Left lobe of liver (tissue), 2 donors: ENCODE measurements around the gene AFF3. TPM values are rescaled to one million over a fixed set of nuclear protein-coding genes. Genes with fewer than 3 reads are reported as not detected.
A peak's percentile ranks its signal among the peaks of the same experiment; 100 is the strongest.
"Not testable (repeated sequence)": the region's sequence is repeated elsewhere in the genome, so short reads cannot be mapped to it uniquely, and the experiment has no call there.

Source experiments
- ATAC-seq: fragments of 200-7000 bp; cut with Tn5 transposase; one replicate; pipeline ENCODE4 v1.9.1; 2020; ENCODE audit warnings: mild to moderate bottlenecking, moderate library complexity
- DNase-seq: peaks from one replicate; pipeline ENCODE4 v3.0.0-alpha.2; 2020; ENCODE audit warnings: low spot score
- total RNA-seq: library from RNA; stranded (reverse); gene quantifications from one replicate; pipeline ENCODE4 v1.2.1, GENCODE V29; 2021
- donor health status: DM: no; HTN: no; CAD: no; lungs with moderate emphysema.
- donor health status: DM: no; HTN: yes; CAD: no.

AFF3 gene
- total RNA-seq, 1 donor from 2014 or later: 2.3 TPM

DNA sequence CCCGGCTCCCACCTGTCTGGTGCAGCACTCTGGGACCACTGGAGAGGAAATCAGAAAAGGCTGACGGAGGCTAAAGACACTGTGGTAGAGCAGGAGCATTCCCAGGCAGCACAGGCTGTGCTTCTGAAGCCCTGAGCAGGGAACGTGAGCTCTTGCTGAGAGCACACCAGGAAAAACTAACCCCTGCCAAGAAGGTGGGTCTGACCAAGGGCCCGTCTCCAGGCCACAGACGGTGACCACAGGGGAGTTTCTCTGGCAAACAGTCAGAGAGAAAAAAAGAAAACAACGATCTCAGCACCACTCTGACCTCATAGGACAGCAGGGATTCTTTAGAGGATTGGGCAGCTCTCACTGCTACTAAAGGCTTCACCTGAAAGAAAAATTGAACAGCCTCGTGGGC is 201.4 kb downstream of the AFF3 start:
- ATAC-seq: peak; percentile 90
- peak; percentile 72 for DNase-seq

DNA sequence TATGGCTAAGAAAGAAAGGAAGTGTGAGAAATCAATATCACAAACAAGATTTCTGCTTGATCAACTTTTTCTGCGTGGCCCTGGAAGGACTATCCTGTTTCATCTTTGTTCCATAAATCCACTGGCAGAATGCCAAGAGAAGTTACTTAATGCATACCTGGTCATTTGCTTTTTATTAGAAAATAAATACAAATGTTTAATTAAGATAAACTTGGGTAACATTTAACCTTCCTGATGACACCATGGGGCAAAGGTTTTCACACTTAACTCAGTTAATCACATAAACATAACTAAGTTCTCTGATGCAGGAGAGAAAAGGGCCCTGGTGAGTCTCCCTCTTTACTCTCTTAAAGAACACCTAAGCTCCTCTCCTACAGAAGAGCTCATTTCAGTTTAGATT is 203.3 kb downstream of the AFF3 start:
- DNase-seq (no peak), ATAC-seq (peak; percentile 59)

DNA sequence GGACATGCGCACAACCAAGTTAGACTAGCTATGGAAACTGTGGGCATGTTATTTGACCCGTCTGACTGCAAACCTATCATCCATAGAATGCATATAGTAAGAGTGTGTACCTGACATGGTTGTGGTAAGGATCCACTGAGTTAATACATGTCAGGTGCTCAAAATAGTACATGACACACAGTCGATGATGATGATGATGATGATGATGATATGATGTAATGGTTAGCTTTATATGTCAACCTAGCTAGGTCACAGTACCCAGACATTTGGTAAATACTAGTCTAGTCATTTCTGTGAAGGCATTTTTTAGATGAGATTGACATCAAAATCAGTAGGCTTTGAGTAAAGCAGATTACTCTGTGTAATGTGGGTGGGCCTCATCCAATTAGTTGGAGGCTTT is 204.1 kb downstream of the AFF3 start:
- DNase-seq: no peak
- no peak for ATAC-seq

GRCh38 chr2:99936065-99936464 is 206.3 kb downstream of the AFF3 start:
- ATAC-seq (no peak), DNase-seq (no peak)

DNA sequence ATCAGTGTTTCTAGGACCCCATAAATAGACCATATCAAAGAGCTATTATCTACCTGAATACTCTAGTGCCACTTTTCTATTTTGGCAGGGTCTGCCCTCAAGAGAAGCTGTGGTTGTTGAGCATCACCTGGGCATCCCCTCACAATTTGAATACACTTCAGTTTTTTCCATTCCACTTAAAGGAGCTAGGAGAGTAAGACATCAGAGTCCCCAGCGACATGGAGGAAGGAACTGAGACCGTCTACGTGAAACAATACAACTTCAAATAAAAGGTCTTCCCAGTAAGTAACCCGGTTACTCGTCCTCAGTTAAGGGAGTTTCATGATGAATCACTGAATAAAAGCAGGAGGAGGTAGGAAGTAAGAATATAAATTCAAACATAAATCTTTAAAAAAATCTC is 206.7 kb downstream of the AFF3 start:
- ATAC-seq (no peak), DNase-seq (no peak)

- ATAC-seq (no peak), DNase-seq (no peak)
Observed at GRCh38 chr2:99933894-99934650, 208.3 kb downstream of the AFF3 start.

- DNase-seq, ATAC-seq: not testable (repeated sequence)
Observed at GRCh38 chr2:99933491-99933890, 208.9 kb downstream of the AFF3 start.

- no peak for ATAC-seq
- no peak for DNase-seq
Observed at GRCh38 chr2:99928470-99929053, 213.8 kb downstream of the AFF3 start.

DNA sequence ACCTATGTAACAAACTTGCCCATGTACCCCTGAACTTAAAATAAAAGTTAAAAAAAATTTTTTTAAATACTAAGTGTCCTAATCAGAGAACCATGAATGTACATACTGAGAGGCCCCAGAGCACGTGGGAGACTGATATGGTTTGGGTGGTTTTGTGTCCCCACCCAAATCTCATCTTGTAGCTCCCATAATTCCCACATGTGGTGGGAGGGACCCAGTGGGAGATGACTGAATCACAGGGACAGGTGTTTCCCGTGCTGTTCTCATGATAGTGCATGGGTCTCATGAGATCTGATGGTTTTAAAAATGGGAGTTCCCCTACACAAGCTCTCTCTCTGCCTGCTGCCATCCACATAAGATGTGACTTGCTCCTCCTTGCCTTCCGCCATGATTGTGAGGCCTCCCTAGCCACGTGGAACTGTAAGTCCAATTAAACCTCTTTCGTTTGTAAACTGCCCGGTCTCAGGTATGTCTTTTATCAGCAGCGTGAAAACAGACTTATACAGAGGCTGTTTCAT is 214.6 kb downstream of the AFF3 start:
- ATAC-seq: not testable (repeated sequence)

GRCh38 chr2:99926986-99927385 is 215.4 kb downstream of the AFF3 start:
- ATAC-seq: no peak

More for the DNA sequence above, 214.6 kb downstream of the AFF3 start:
- not testable (repeated sequence) for DNase-seq

GRCh38 chr2:99925960-99926359 is 216.4 kb downstream of the AFF3 start:
- no peak for ATAC-seq
- DNase-seq: no peak

More at GRCh38 chr2:99926986-99927385, 215.4 kb downstream of the AFF3 start:
- no peak for DNase-seq

GRCh38 chr2:99922664-99923063 is 219.7 kb downstream of the AFF3 start:
- no peak for ATAC-seq

DNA sequence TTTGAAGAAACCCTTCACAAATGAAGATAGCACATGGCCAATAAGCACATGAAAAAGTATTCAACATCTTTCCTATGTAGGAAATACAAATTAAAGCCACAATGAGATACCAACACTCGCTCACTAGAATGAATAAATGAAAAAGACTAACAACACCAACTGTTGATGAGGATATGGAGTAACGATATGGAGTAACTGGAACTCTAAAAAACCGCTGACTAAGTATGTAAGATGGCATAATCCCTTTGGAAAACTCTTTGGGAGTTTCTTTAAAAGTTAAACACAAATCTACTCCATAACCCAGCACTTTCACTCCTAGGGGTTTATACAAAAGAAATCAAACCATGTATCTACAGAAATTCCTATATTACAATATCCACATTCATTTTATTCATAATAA is 220.5 kb downstream of the AFF3 start:
- DNase-seq (no peak), ATAC-seq (no peak)

More at GRCh38 chr2:99922664-99923063, 219.7 kb downstream of the AFF3 start:
- no peak for DNase-seq

DNA sequence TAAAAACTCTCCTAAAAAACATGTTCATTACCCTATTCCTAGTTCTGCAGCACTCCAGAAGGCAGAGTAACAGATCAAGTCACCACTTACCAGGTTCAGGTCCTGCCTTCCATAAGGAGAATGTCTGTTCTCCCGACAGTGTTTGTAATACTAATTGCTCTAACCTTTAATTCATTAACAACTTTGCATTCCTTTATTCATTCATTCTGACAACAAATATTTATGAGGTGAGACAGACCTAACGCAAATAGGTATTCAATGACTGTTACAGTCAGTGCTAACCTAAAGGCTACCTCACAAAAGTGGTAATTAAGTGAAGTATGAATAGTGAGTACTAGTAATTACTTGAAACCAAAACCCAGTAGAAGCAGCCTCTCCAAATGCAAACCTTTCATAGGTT is 224.0 kb downstream of the AFF3 start:
- ATAC-seq (no peak), DNase-seq (no peak)

- ATAC-seq (peak; percentile 23), DNase-seq (no peak)
Observed at GRCh38 chr2:99915108-99915675, 227.2 kb downstream of the AFF3 start.

GRCh38 chr2:99911736-99912135 is 230.7 kb downstream of the AFF3 start:
- no peak for ATAC-seq
- no peak for DNase-seq

DNA sequence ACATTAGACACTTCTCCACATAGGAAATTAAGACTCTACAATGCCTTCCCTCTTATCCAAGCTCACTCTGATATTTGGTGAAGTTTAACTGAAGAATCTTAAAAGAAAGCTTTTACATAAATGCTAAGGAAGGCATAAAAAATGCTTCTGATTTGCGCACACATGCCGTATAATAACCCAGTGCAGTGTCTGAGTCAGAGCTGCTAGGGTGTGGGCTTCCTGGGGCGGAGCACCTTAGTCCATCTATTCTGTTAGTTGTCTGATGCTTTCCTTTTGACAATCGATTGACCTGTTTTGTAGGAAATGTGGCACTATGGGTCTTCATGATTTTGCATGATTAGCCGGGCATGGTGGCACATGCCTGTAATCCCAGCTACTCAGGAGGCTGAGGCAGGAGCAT is 231.5 kb downstream of the AFF3 start:
- ATAC-seq: no peak

DNA sequence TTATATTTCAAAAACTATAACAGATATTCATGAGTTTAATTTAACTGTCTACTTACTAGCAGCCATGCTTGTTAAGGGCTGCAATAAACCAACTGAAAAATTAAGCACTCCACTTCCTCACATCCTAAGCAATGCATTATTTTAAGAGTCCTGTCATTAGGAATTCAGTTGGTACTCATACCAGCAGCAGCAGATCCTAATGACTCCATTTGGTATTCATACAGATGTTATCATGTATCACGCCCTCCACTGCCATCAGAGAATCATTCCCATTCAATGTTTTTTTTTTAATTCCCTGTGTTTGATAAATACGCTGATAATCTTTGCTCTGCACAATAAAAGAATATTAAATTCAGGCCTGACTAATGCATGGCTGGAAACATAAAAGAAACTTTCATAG is 236.8 kb downstream of the AFF3 start:
- ATAC-seq: no peak
- no peak for DNase-seq

More for the DNA sequence above, 231.5 kb downstream of the AFF3 start:
- no peak for DNase-seq

DNA sequence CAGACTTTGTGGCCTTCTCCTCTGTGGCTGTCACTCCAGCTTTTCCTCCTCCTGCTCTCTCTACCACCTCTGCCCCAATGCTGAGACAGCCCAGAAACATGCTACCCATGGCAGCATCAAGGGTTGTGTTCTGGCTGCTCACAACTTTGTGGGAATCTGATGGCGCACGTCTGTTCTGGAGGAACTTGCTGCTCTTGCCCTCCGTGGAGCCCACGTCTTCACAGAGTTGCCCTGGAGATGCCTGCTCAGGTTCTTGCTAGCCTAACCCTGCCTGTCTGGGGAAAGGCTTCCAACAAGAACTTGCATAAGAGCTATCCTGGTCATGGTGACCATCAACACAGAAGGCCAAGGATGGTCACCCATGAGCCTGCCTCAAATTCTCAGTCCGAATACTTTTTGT is 237.4 kb downstream of the AFF3 start:
- ATAC-seq (no peak), DNase-seq (no peak)

DNA sequence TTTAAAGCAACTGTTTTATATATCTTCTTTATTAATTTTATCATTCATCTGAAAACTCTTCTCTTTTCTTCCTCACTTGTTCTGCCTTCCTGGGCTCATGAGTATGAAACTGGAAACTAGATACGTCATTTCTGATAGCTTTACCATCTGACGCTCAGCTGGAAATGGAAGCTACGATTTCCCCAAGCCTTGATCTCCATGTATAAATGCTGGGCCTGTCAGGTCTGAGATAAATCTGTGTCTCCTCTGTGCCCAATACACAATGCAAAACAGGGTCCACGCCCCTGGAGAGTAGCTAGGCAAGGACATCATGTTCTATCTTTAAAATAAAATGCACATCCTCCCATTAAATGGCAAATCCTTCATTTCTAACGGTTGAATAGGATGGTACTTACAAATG is 238.4 kb downstream of the AFF3 start:
- DNase-seq (no peak), ATAC-seq (no peak)

DNA sequence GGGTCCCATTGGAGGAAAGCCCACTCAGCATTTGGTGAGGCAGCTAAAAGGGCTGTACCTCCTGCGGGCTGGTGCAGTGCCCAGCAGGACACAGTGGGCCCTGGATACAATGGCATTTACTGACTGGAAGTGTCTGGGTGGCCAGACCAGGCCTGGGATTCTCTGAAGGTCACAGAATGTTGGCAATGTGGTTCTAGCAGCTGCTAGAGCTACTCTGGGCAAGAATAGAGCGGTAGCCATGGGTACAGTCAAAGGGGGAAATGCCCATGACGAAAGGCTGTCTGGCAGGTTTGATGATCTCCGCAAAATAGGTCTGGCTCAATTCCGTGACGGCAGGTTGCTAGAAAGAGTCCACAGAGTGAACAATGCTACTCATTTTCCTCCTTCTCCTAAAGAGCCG is 241.8 kb downstream of the AFF3 start:
- ATAC-seq: peak; percentile 27
- no peak for DNase-seq

DNA sequence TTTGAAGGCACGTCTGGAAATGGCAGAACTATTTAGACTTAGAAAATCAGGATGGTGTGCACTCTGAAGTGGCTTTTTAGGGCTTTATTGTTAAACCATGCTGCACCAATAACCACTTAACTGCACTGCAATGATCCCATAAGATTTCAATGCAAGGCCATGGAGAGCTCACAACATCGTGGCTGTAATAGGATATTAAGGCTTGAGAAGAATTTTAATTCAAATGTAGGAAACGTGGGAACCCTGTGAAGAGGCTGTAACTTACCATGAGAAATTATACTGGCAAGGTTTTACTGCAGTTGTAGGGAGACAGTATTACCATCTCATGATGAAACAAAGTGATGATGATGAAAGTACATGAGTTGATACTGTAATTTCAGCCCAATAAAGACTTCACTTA is 242.5 kb downstream of the AFF3 start:
- DNase-seq (no peak), ATAC-seq (peak; percentile 19)
